HCT116 (cell line): ENCODE data around the gene IFI35. TPM values are rescaled to one million over a fixed set of nuclear protein-coding genes. Genes with fewer than 3 reads are reported as not detected.

Source experiments
- ATAC-seq: fragments of 200-7000 bp; cut with Tn5 transposase; 2 replicates; pipeline ENCODE4 v1.9.1; 2020; ENCODE audit warnings: mild to moderate bottlenecking, moderate library complexity
- BruUV-seq: library from RNA; stranded (reverse); fragments of 400-500 nt; replicated peaks from 2 replicates; lab custom pipeline; 2021; lab: Mats Ljungman, UMichigan
- CTCF ChIA-PET: fragments of 300-600 bp; sonication (Branson Sonifier 250); formaldehyde crosslinking; loops from one replicate; lab custom pipeline; 2021; ENCODE audit warnings: antibody characterized with exemption; lab: Charles Lee
- POLR2A ChIA-PET: fragments of 300-600, 350-600 bp; sonication (Branson Sonifier 250); formaldehyde crosslinking; loops from one replicate; lab custom pipeline; 2021; ENCODE audit warnings: antibody characterized with exemption; lab: Charles Lee
- RAD21 ChIA-PET, 2 experiments: fragments of 300-600 bp; sonication (Branson Sonifier 250); formaldehyde crosslinking; loops; one replicate each; lab custom pipeline; 2023; ENCODE audit warnings: low total read pairs in 2 of 2; ENCODE audit not compliant: uncharacterized antibody in 2 of 2, unreplicated experiment in 2 of 2, low non-redundant PET in 1 of 2; lab: Charles Lee
- DNase-seq: peaks from one replicate; pipeline ENCODE4 v3.0.0-alpha.2; 2010; ENCODE audit warnings: low read depth, low spot score
- H2AFZ ChIP-seq: fragments of 200-600 bp; shearing (Covaris generic), sonication (generic); 2 replicates; pipeline ENCODE4 v1.6.1; 2017; ENCODE audit warnings: low read depth, mixed run types, mixed read lengths, antibody characterized with exemption, low read length; ENCODE audit not compliant: poor library complexity, severe bottlenecking
- H3K27ac ChIP-seq: 2 replicates; pipeline ENCODE4 v1.5.1; 2012; ENCODE audit warnings: low read depth, low read length
- H3K27me3 ChIP-seq: fragments of 200-600 bp; sonication (generic); 2 replicates; pipeline ENCODE4 v1.6.1; 2016; ENCODE audit warnings: mixed run types, low read length, mixed read lengths; ENCODE audit not compliant: insufficient read depth
- H3K36me3 ChIP-seq, 2 experiments: fragments of 200-500 bp in 1 of 2; fragments of 200-600 bp in 1 of 2; sonication (Bioruptor generic) in 1 of 2; sonication (generic) in 1 of 2; 2 replicates each; pipeline versions ENCODE4 v1.5.1 to v1.6.1; 2014 to 2016; ENCODE audit warnings: low read length in 2 of 2, inconsistent platforms in 1 of 2, mixed read lengths in 1 of 2, mixed run types in 1 of 2; ENCODE audit not compliant: insufficient read depth in 2 of 2, control insufficient read depth in 1 of 2
- H3K4me1 ChIP-seq, 2 experiments: fragments of 200-600 bp in 1 of 2; sonication (generic) in 1 of 2; 2 replicates each; pipeline versions ENCODE4 v1.5.1 to v1.6.1; 2012 to 2017; ENCODE audit warnings: low read length in 2 of 2, inconsistent platforms in 1 of 2, mild to moderate bottlenecking in 1 of 2, mixed read lengths in 1 of 2, mixed run types in 1 of 2, moderate library complexity in 1 of 2; ENCODE audit not compliant: insufficient read depth in 2 of 2, control insufficient read depth in 1 of 2
- H3K4me2 ChIP-seq: fragments of 200-600 bp; sonication (generic); 2 replicates; pipeline ENCODE4 v1.6.1; 2017; ENCODE audit warnings: mixed run types, low read length, mixed read lengths
- H3K4me3 ChIP-seq, 2 experiments: fragments of 200-600 bp in 1 of 2; sonication (generic) in 1 of 2; replicated peaks in 1 of 2; 2 replicates each; pipeline ENCODE4 v1.5.1; 2011 to 2016; ENCODE audit warnings: low read length in 2 of 2, control low read depth in 1 of 2, low read depth in 1 of 2, mild to moderate bottlenecking in 1 of 2, mixed read lengths in 1 of 2, mixed run types in 1 of 2
- H3K79me2 ChIP-seq: fragments of 200-600 bp; sonication (generic); 2 replicates; pipeline ENCODE4 v1.6.1; 2017; ENCODE audit warnings: mild to moderate bottlenecking, mixed run types, low read length, moderate library complexity, mixed read lengths; ENCODE audit not compliant: insufficient read depth
- H3K9ac ChIP-seq: fragments of 200-600 bp; sonication (generic); 2 replicates; pipeline ENCODE4 v1.6.1; 2016; ENCODE audit warnings: low read length, mixed read lengths
- H3K9me2 ChIP-seq: fragments of 200-600 bp; sonication (generic), shearing (Covaris generic); 2 replicates; pipeline ENCODE4 v1.6.1; 2017; ENCODE audit warnings: mixed run types, mild to moderate bottlenecking, moderate library complexity; ENCODE audit not compliant: insufficient read depth
- H3K9me3 ChIP-seq, 2 experiments: fragments of 200-500 bp in 1 of 2; fragments of 200-600 bp in 1 of 2; sonication (Bioruptor generic) in 1 of 2; sonication (generic) in 1 of 2; 2 replicates each; pipeline ENCODE4 v1.6.1; 2014 to 2017; ENCODE audit warnings: low read length in 2 of 2, mixed read lengths in 2 of 2, inconsistent platforms in 1 of 2, low read depth in 1 of 2, mild to moderate bottlenecking in 1 of 2, mixed run types in 1 of 2, moderate library complexity in 1 of 2; ENCODE audit not compliant: control insufficient read depth in 1 of 2, insufficient read depth in 1 of 2
- H4K20me1 ChIP-seq: fragments of 200-600 bp; sonication (generic), shearing (Covaris generic); 2 replicates; pipeline ENCODE4 v1.6.1; 2017; ENCODE audit warnings: mixed run types, mild to moderate bottlenecking, moderate library complexity; ENCODE audit not compliant: insufficient read depth
- ATF3 ChIP-seq: IDR thresholded peaks from 2 replicates; pipeline ENCODE4 v1.6.1; 2012
- CEBPB ChIP-seq: IDR thresholded peaks from 2 replicates; pipeline ENCODE4 v1.6.1; 2012; ENCODE audit warnings: low read depth
- EGR1 ChIP-seq: IDR thresholded peaks from 2 replicates; pipeline ENCODE4 v1.6.1; 2012; ENCODE audit warnings: low read depth
- ELF1 ChIP-seq: IDR thresholded peaks from 2 replicates; pipeline ENCODE4 v1.6.1; 2012; ENCODE audit warnings: low read depth, borderline replicate concordance
- EZH2 ChIP-seq: fragments of 200-600 bp; sonication (generic); IDR thresholded peaks from 2 replicates; pipeline ENCODE4 v1.6.1; 2017; ENCODE audit warnings: antibody characterized with exemption, mixed run types
- EZH2phosphoT487 ChIP-seq: fragments of 200-600 bp; IDR thresholded peaks from 2 replicates; pipeline ENCODE4 v1.6.1; 2018; ENCODE audit warnings: antibody characterized with exemption, borderline replicate concordance
- FOSL1 ChIP-seq: IDR thresholded peaks from 2 replicates; pipeline ENCODE4 v1.6.1; 2012; ENCODE audit warnings: low read depth
- JUND ChIP-seq: IDR thresholded peaks from 2 replicates; pipeline ENCODE4 v1.6.1; 2012
- MAX ChIP-seq: IDR thresholded peaks from 2 replicates; pipeline ENCODE4 v1.6.1; 2012
- POLR2AphosphoS5 ChIP-seq: IDR thresholded peaks from 2 replicates; pipeline ENCODE4 v1.6.1; 2011; ENCODE audit warnings: mild to moderate bottlenecking, low read depth, low read length, moderate library complexity
- RAD21 ChIP-seq: IDR thresholded peaks from 2 replicates; pipeline ENCODE4 v1.6.1; 2012; ENCODE audit warnings: low read depth, mild to moderate bottlenecking
- REST ChIP-seq: IDR thresholded peaks from 2 replicates; pipeline ENCODE4 v1.6.1; 2012; ENCODE audit warnings: low read depth
- SIN3A ChIP-seq: IDR thresholded peaks from 2 replicates; pipeline ENCODE4 v1.6.1; 2012; ENCODE audit warnings: low read depth
- SRF ChIP-seq: IDR thresholded peaks from 2 replicates; pipeline ENCODE4 v1.6.1; 2012; ENCODE audit warnings: low read depth
- TCF7L2 ChIP-seq: IDR thresholded peaks from 2 replicates; pipeline ENCODE4 v1.7.0; 2011; ENCODE audit warnings: borderline replicate concordance, inconsistent platforms; ENCODE audit not compliant: insufficient read depth, insufficient read length; ENCODE audit errors: extremely low read depth
- YY1 ChIP-seq: IDR thresholded peaks from 2 replicates; pipeline ENCODE4 v1.6.1; 2011; ENCODE audit warnings: low read length, low read depth, moderate library complexity, mild to moderate bottlenecking; ENCODE audit not compliant: insufficient replicate concordance; ENCODE audit errors: extremely low read depth
- ZBTB33 ChIP-seq: IDR thresholded peaks from 2 replicates; pipeline ENCODE4 v1.6.1; 2011; ENCODE audit warnings: mild to moderate bottlenecking, low read length, moderate library complexity; ENCODE audit not compliant: insufficient replicate concordance; ENCODE audit errors: extremely low read depth
- intact Hi-C: fragments of 100-400 bp; cut with micrococcal nuclease; formaldehyde crosslinking; loops from 2 replicates; pipeline ENCODE4 v1.10.0; 2022
- total RNA-seq: library from RNA; stranded (reverse); gene quantifications from one replicate; pipeline ENCODE4 v1.2.1, GENCODE V29; 2021; ENCODE audit not compliant: unreplicated experiment

Gene IFI35
- total RNA-seq, 1 experiment from 2014 or later, result 14.8 TPM

- BruUV-seq, result TSS peak; percentile 50
- ChIA-PET RAD21 (no interaction called here), POLR2A (interaction anchor here (1.0 to 1.3 kb wide), 2 partner anchors 14 to 18 kb away, joined by 4 to 7 read pairs; partner anchors contain the start of gene RPL27), CTCF (interaction anchor here (0.9 to 1.0 kb wide), 2 partner anchors 15 to 18 kb away, joined by 3 to 7 read pairs; partner anchors contain the start of gene RPL27)
- H3K9me2 ChIP-seq, result no peaks in the 10 kb centered on the region
- H2AFZ ChIP-seq, result no peak within 1 kb of the TSS
- no peak for DNase-seq
- no peaks in the 10 kb centered on the region for H3K27me3 ChIP-seq
- peak within 1 kb of the TSS; percentile 88 to 96 for H3K4me3 ChIP-seq
- no peaks in the 10 kb centered on the region for H4K20me1 ChIP-seq
- H3K9me3 ChIP-seq, result no peaks in the 10 kb centered on the region
- peak; percentile 71 for ATAC-seq
- H3K27ac ChIP-seq, result peak within 1 kb of the TSS; percentile 90
- H3K79me2 ChIP-seq, result peaks cover 26% of the 10 kb centered on the region
- TF ChIP-seq POLR2AphosphoS5 (no peak), EGR1 (no peak), REST (no peak), EZH2 (no peak), CEBPB (no peak), SIN3A (no peak), ATF3 (no peak), EZH2phosphoT487 (no peak), TCF7L2 (peak; percentile 32), RAD21 (no peak), ELF1 (no peak), ZBTB33 (no peak), SRF (peak; percentile 88), JUND (no peak), FOSL1 (no peak), YY1 (no peak), MAX (no peak)
- H3K9ac ChIP-seq, result peak within 1 kb of the TSS; percentile 91
- H3K36me3 ChIP-seq, result 0 out of 4 replicates have a peak, but pooled peaks cover 0 to under 1% of the 10 kb centered on the region in 2 experiments
- intact Hi-C loops, result no loop called here
- peaks cover 13 to 28% of the 10 kb centered on the region in 2 experiments for H3K4me1 ChIP-seq
- H3K4me2 ChIP-seq, result peak within 1 kb of the TSS; percentile 93
Measured at GRCh38 chr17:42979511-42980273, 26.9 kb upstream of the IFI35 start, which contains the start of gene PTGES3L. PTGES3L (minus strand) TSS chr17:42980080; CDS start chr17:42980053, 27 bp downstream.
